ENCODE measurements around the gene RMRP.

Gene RMRP

DNA sequence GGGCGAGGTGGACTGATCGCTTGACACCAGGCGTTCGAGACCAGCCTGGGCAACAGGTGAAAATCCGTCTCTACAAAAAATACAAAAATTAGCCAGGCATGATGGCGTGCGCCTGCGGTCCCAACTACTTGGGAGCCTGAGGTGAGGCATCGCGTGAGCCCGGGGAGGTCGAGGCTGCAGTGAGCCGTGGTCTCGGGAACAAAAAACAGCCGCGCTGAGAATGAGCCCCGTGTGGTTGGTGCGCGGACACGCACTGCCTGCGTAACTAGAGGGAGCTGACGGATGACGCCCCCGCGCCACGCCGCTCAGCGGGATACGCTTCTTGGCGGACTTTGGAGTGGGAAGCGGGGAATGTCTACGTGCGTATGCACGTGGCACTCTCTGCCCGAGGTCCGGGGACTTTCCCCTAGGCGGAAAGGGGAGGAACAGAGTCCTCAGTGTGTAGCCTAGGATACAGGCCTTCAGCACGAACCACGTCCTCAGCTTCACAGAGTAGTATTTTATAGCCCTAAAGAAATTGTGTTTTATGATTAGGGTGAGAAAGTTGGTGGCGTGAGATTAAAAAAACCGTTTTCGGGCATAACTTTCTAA is at the start of gene RMRP:
TSS of gene RMRP (minus strand) at position 474 of the 591 bp plus-strand sequence.
- DNase-seq (ENCODE audit: low read depth in 1 of 2, low spot score in 1 of 2), result peak; percentile 56 to 86

DNA sequence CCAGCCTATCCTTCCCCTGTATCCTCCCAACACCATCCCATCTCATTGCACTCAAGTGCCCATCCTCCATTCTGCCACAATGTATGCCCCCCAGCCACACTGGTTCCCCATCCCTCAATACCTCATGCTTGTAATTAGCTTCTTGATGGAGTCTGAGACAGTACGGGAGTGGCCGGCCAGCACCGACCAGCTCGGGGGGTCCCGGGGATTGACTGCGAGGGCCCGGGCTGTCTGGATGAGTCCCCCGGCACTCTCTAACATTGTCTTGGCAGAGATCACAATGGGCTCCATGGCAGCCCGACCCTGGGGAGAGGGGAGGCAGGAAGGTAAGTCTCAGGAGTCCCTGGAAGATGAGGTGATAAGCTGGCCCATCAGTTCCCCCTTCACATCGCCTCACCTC is 49.1 kb upstream of the RMRP start:
- no peak for DNase-seq (ENCODE audit: low read depth in 1 of 2, low spot score in 1 of 2)

DNA sequence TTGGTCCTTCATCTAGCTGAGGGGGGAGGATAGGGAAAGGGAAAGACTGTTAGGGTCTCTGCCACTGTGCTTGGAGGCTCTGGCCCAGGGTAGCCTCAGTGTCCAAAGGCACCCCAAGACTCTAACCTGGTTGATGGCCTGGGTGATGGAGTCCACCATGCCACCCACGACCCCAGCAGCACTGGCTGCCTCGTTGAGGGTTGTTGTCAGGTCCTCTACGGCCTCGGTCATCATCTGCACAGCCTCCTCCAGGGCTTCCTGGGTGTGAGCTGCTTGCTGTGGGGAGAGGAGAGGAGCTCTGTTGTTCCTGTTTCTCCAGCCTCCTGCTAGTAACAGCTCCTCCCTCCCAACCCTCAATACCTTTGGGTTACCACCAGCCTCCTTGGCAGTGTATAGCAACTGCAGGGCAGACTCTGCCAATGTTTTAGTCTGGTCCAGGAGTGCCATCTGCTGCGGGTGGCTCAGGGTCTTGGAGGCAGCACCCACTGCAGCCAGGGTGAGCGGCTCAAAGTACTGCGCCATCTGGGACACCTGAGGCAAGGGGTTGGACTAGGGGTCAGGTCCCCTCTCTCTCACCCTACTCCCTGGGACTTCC is 48.1 kb upstream of the RMRP start:
- DNase-seq (ENCODE audit: low read depth in 1 of 2, low spot score in 1 of 2), result no peak

DNA sequence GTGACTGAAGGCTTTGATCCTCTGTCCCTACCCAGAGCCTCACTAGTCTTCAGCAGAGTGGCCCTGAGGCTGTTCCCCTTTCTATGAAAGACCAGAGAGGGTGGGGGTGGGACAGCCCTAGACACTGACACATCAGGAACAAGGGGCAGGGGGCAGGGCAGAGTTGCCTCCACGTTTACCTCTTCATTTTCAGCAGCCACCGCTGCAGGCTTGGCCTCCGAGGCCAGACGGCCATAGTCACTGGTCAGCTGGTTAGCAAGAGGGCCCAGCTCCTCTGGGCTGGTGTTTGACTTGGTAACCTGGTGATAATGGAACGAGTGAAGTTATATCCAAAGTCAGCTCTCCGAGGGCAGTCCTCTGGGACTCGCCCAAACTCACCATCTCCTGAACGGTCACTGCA is 47.6 kb upstream of the RMRP start:
- no peak for DNase-seq (ENCODE audit: low read depth in 1 of 2, low spot score in 1 of 2)

DNA sequence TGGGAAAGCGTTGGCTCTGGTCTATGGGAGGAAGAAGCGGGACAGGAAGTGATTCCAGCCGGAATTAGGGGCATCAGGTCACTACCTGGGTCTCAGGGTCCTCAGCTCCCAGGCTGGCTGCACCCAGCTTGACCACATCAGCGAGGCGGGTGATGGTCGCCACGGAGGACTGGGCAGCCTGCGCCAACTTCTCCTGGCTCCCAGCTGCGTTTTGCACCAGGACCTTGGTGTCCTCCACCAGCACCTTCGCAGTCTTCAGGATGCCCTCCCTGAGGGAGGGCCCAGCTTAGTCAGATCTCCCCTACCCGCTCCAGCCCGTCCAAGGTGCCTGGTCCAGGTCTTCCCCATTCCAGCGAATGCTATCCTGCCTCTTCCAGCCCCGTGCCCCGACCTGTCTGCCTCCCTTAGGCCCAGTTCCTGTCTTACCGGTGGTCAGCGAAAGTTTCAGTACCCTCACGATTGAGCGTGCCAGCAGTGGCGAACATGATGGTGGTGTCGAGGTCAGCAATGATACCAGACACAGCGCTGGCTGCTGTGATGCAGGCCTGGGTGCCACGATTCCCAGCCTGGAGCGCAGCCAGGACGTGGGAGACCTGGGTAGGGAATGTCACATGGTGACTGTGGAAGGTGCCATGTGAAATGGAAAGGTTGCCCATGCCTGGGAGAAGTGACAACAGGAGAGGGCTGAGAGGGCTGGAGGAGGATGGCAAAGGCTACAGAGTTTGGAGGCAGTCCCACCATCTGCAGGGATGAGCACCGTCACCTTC is 46.3 kb upstream of the RMRP start:
- DNase-seq (ENCODE audit: low read depth in 1 of 2, low spot score in 1 of 2), result no peak

DNA sequence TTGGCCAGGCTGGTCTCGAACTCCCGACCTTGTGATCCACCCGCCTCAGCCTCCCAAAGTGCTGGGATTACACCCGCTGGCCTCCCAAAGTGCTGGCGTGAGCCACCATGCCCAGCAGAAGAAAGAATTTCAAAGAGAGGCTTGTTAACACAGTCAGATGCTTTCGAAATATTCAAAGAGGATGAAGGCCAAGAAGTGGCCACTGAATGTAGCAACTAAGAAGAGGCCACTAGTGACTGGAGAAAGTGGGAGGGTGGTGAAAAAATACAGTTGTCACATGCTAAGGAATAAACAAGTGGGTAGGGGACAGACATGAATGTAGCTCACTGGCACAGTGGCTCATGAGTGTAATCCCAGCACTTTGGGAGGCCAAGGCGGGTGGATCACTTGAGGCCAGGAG is 44.9 kb upstream of the RMRP start:
- no peak for DNase-seq (ENCODE audit: low read depth in 1 of 2, low spot score in 1 of 2)

DNA sequence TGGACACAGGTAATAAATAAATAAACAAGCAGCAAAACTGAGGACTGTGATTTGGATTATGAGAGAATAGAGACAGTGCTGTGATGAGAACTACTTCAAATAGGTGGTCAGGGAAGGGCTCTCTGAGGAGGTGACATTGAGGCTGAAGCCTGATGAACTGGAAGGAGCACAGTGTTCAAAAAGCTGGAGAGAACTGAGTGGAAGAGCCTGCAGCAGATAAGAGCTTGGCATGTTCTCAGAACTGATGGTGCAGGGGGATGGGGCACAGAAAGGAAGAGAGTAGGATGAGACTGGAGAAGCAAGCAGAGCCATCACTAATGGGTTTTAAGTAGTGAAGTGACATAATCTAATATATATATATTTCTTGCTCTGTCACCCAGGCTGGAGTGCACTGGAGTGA is 43.1 kb upstream of the RMRP start:
- no peak for DNase-seq (ENCODE audit: low read depth in 1 of 2, low spot score in 1 of 2)

DNA sequence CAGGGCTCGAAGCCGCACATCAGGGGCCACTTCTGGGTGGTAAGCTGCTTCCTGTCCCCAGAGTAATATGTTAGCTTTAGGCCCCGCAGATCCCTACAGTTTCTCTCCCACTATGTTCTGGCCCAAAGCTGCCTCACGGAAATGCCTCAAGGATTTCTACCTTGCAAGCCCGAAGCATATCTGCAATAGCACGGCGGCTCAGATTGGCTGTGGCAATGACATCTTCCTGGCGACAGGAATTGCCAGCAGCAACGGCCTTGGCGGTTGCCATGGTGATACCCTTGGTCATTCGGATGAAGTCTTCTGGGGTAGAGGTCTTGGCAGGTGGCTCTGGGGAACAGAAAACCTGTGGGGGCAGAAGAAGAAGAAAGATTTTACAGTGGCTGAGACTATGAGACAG is 42.2 kb upstream of the RMRP start:
- DNase-seq (ENCODE audit: low read depth in 1 of 2, low spot score in 1 of 2), result no peak

DNA sequence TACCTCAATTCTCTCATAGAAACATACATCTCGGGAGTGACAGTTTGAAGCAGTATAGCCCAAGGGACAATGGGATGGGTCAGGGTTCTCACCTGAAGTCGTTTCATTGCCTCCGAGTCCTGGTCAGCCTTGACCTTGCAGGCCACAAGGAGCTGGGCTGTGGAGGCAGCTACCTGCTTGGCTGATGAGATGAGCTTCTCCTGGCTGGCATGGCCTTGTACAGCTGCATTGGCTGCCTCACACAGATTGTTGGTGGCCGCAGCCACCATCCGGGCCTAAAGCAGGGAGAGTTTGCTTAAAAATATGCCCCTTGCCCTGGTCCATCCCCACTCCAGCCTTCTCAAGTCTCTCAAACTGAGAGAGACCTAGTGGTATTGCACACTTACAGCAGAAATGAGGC is 40.4 kb upstream of the RMRP start:
- DNase-seq (ENCODE audit: low read depth in 1 of 2, low spot score in 1 of 2), result no peak

DNA sequence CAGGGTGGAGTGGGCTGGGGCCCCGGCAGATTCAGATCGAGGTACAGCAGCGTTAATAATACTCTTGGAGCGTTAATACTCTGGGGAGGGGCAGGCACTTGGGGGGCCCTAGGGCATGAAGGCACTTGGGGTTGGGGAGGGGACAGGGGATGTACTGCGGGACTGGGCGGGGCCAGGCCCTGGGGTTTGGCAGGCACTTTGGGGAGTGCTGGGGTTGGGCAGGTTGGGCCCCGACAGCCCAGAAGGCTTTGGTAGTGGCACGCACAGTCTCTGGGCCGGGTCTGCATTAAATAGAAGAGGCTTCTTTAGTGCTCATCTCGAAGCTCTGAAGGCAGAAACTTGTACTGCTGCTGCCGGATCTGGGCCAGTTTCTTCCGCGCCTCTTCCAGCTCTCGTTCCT is 39.7 kb upstream of the RMRP start:
- no peak for DNase-seq (ENCODE audit: low read depth in 1 of 2, low spot score in 1 of 2)

DNA sequence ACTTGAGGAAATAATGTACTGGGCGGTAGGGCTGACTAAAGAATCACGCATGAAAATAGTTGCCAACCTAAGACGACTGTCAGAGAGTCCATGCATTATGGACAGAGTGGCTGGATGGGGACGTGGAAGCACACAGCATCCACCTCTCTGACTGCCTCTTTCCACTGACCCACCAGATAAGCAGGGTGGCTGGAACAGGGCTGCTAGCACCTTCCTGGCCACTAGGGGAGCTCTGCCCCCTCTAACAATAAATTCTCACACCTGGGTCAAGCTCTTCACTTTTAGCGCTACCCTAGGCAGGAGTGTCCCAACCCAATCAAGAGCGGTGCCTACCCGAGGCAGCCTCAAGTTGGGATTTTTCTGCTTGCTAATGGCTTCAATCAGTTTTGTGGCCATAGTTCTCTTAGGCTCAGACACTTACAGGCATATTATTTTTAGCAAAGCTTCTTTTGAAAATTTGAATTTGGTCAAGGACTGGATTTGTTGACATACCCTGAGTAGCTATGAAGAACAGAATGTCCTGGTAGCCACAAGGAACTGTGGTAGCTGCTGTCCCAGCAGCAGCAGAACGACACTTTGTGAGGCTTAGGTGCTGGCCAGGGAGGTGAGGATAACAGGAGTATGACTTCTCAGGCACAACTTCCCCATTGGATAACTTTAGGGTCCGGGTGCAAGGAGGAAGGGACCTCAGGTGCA is 38.8 kb upstream of the RMRP start:
- no peak for DNase-seq (ENCODE audit: low read depth in 1 of 2, low spot score in 1 of 2)

DNA sequence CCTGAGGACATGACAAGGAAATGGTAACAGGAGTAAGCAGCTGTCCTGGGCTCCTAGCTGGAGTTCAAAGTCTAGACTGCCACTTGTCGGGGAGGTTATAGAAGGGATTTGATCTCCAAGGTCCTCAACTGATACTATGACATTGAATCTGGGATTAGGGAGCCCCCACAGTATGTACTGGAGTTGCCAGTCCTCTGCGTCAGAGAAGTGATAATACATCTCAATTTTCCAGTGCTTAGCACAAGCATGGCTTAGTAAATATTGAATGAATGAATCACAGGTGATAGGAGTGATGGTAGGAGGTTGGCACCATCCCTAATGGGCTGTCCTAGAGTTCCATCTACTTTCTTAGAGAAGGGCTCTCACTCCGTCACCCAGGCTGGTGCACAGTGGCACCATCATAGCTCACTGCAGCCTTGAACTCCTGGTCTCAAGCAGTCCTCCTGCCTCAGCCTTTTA is 38.2 kb upstream of the RMRP start:
- DNase-seq (ENCODE audit: low read depth in 1 of 2, low spot score in 1 of 2), result no peak

DNA sequence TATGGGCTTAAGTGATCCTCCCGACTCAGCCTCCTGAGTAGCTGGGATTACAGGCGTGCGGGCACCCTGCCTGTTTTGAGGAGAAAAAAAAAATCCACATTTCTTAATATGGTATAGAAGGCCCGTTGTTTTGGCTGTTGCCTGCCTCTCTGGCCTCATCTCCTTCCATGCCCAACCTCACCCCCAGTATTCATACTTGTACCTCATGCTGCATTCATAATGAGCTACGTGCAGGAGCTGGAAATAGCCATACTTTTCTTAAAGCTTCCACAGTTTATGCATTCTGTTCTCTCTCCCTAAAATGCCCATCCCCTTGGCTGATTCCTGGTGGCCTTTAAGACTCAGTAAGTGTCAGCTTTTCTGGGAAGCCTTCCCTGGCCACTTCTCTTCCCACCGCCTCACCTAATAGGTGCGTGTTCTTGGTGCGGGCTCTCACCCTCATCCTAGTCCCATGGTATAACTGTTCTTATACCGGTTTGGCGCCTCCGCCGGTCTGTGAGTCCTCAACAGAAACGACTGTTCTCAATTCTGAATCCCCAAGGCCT is 34.0 kb upstream of the RMRP start:
- DNase-seq (ENCODE audit: low read depth in 1 of 2, low spot score in 1 of 2), result no peak

DNA sequence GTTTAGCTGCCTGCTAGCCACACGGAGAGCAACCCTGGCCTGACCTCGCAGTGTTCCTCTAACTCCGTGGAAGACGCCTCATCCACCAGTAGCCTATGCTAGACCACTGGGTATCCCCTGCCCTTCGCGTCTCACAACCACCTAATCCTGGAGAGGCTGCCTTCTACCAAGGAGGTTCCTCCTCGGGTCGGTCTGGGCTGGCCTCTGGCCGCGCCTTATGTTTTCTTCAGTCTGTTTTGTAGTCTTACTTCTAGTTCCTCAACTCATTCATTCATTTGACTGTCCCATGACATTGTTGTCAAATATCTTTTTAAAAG is 33.5 kb upstream of the RMRP start:
- DNase-seq (ENCODE audit: low read depth in 1 of 2, low spot score in 1 of 2), result no peak

DNA sequence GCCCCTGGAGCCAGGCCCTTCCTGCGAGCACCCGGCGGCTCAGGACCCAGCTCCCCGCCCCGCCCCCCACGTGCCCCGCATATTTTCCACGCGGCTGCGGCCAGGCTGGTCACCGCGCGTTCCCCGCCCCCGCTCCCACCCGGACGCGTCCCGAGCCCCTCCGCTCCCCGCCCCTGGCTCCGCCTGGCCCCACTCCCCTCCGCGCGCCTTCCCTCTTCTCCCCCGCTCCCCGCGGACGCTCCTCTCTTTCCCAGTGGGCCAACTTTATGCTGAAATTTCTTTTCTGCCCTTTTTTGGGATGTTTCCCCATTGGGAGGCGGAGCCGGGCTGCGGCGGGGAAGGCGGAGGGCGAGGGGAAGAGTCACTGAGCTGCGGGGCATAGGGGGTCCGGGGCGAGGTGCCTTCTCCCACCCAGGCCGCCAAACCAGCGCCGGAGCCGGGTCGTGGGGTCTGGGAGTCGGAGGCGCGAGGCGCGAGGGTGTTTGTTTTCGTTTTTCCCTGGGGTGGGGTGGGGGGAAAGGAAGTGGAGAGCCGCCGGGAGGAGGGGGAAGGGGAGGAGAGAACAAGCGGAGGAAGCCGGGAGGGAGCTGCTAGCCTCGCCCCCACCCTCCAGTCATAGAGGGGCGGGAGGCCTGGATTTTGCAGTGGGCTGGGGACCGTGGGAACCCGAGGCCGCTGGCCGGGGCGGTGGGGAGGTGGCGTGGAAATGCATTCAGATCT is 33.0 kb upstream of the RMRP start:
- DNase-seq (ENCODE audit: low read depth in 1 of 2, low spot score in 1 of 2), result no peak

DNA sequence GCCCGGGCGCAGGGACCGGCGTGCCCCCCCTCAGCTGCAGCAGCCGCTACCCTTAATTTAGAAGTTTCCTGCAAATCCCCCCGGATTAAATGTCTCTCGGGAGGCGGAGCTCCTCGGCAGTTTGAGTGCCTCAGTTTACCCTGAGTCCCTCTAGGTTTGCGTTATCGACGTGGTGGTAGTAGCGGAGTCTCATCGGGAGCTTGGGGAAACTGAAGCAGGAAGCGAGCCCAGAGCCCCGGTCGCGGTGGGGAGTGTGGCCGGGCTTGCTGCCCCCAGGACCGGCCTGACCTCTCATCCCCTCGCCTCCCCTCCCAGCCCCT is 32.4 kb upstream of the RMRP start:
- DNase-seq (ENCODE audit: low read depth in 1 of 2, low spot score in 1 of 2), result no peak

DNA sequence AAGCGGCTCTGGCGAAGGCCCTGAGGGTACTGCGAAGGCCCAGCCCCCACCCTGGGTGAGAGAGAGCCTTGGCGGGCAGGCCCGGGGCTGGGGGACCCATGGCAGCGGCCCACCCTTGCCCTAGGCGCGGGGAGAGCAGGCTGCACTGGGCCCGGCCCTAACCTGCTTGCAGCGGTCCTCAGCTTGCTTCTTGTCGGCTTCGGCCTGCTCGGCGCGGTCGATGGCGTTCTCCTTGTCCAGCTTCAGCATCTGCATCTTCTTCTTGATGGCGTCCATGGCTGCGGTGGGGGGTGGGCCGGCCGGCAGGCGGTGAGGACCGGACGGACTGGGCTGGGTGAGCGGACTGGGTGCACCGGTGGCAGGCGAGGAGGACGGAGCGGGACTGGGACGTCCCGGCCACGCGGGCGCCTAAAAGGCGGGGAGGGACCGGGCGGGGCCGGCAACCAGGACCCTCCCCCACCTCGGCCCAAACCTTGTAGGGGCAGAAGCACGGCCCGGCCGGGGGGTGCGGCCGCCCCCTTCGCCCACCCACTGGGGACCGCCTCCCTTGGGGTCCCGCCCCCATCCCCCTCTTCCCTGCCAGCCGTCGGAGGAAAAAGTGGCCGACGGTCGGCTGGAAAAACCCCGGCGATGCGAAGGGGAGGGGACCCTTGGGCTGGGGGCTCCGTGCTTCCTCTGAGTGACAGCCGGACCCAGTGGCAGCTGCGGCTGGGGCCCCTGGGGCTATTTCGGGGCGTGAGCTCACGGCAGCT is 31.9 kb upstream of the RMRP start, which contains the start of gene TPM2:
TSS of gene TPM2 (minus strand) at position 384 of the 752 bp plus-strand sequence. CDS start at position 276, 108 bp downstream.
- DNase-seq (ENCODE audit: low read depth in 1 of 2, low spot score in 1 of 2), result no peak

DNA sequence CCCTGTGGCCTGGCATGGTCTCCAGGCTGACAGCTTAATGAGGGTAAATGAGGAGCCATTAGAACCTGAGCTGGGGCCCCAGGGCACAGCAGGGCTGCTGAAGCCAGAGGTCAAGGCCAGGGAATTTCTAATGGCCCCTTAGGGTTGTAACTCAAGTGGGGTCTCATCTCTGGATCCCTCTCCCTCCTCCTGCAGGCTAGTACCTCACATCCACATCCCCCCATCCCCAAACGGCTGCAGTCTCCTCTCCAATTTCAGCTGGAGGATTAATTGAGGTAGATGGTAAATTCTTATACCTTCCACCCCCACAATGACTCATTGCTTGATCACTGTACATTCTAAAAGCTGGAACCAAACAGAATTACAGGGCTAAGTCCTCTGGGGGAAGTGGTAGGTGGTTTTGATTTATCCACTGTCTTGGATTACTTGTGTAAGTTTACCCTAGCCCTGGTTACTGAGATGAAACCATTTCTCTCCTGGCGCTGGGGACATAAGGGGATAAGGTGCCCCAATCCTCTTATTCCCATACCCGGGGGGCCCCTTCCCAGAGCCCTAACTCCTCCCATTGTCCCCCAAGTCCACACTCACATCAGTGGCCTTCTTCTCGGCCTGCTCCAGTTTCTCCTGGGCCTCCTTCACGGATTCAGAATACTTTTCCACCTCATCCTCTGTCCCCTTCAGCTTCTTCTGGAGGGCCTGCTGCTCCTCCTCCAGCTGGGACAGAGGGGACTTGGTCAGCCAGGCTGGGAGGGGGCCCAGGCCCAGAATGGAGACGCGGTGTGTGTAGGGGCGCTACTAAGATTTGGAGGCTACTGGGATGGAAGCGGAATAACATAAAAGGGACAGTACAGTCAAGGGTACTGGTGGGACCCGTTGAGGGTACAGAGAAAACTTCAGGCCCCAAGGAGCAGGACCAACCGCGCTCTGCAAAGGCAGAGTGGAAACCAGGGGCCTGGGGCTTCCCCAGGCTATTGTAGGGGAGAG is 31.0 kb upstream of the RMRP start:
- DNase-seq (ENCODE audit: low read depth in 1 of 2, low spot score in 1 of 2), result no peak

DNA sequence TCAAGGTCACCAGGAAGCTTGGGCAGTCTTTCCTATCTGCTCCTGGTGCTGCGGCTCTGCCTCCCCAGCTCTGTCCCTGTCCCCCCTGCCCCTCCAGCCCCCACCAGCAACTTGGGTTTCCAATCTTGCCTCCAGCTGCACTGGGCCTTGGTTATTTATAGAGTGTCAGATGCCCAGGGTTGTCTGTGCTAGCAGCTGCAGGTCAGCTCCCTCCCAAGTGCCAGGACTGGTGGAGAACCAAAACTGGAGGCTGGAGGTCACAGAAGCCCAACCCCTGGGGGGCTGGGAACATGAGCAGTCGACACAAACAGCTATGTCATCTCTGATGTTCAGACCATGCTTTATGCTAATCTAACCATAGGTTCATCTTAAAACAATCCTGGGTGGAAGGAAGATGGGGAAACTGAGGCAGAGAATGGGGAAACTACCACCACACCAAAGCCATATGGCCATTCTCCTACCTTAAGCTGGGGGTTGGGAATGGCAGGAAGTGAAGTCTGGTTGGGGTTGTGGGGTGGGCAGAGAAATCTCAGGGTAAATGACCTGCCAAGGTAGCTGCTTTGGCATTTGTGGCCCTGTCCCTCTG is 30.2 kb upstream of the RMRP start:
- no peak for DNase-seq (ENCODE audit: low read depth in 1 of 2, low spot score in 1 of 2)
